ENCODE measurements around the gene CLIP2.
"Not testable (repeated sequence)": the region's sequence is repeated elsewhere in the genome, so short reads cannot be mapped to it uniquely, and the experiment has no call there.

CLIP2 gene

GRCh38 chr7:74338366-74339108, 49.3 kb downstream of the CLIP2 start:
- DNase-seq = no peak

- DNase-seq = not testable (repeated sequence)
Measured at GRCh38 chr7:74339648-74340047, 50.4 kb downstream of the CLIP2 start.

DNA sequence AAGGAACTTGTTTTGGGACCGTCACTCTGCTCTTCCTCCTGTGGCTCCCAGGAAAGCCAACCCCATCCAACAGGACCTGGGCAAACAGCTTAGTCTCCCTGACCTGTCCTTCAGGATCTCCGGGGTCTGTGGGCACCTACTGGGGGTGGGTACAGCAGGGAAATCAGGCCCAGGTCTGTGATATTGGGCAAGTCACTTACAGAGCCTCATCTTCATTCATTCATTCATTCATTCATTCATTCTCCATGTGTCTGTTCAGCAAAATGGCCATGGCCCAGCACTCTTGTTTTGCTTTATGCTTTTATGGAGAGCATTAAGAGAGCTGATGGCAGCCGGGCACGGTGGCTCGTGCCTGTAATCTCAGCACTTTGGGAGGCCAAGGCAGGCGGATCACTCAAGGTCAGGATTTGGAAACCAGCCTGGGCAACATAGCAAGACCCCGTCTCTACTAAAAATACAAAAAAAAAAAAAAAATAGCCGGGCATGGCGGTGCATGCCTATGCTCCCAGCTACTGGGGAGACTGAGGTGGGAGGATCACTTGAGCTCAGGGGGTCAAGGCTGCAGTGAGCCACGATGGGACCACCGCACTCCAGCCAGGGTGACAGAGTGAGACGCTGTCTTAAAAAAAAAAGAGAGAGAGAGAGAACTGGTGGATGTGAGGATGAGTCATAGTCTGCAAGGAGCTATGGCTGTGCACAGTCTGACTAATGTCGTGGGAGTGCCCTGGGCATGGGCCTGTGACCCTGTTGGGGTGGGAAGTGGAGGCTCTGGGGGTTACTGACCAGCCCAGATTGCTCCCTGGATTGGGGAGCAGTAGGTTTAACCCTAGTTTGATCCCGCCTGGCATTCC, 54.3 kb downstream of the CLIP2 start:
- DNase-seq = no peak

DNA sequence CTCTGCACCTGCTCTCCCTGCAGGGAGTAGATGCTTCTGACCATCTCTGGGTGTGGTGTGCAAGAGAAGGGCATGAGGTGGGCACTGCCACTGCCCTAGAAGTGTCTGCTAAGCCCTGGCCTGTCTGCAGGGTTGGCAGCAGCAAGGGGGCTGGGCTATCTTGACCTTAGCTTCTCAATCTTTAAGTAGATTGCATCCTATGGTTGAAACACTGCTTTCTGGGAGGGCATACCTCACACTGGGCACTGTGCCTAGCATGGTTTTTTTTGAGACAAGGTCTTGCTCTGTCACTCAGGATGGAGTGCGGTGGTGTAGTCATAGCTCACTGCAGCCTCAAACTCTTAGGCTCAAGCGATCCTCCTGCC, 54.9 kb downstream of the CLIP2 start:
- DNase-seq = no peak

- no peak for DNase-seq
Measured at GRCh38 chr7:74344786-74345185, 55.6 kb downstream of the CLIP2 start.

- no peak for DNase-seq
Measured at GRCh38 chr7:74345970-74346369, 56.8 kb downstream of the CLIP2 start.

GRCh38 chr7:74349621-74350020, 60.4 kb downstream of the CLIP2 start:
- no peak for DNase-seq

DNA sequence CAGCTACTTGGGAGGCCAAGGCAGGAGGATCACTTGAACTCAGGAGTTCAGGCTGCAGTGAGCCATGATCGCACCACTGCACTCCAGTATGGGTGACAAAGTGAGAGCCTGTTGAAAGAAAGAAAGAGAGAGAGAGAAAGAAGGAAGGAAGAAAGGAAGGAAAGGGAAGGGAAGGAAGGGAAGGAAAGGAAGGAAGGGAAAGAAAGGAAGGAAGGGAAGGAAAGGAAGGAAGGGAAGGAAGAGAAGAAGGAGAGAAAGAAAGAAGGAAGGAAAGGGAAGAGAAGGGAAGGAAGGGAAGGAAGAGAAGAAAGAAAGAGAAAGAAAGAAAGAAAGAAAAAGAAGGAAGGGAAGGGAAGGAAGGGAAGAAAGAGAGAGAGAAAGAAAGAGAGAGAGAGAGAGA, 61.5 kb downstream of the CLIP2 start:
- DNase-seq = no peak

- no peak for DNase-seq
Measured at GRCh38 chr7:74351836-74352235, 62.6 kb downstream of the CLIP2 start.

- not testable (repeated sequence) for DNase-seq
Measured at GRCh38 chr7:74352551-74353138, 63.4 kb downstream of the CLIP2 start.

GRCh38 chr7:74354009-74354408, 64.8 kb downstream of the CLIP2 start:
- DNase-seq = no peak

DNA sequence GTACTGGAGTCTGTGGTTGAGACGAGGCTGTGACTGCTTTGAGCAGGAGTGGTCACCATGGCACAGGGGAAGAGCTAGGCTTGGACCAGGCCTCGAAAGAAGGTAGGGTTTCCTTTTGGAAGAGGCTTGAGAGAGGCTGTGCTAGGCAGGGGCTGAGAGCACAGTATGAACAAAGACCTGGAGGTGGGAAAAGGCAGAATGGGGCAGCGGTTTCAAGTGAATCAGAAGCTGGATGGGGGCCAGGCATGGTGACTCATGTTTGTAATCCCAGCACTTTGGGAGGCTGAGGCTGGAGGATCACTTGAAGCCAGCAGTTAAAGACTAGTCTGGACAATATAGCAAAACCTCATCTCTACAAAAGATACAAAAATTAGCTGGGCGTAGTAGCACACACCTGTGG, 65.9 kb downstream of the CLIP2 start:
- DNase-seq = no peak

DNA sequence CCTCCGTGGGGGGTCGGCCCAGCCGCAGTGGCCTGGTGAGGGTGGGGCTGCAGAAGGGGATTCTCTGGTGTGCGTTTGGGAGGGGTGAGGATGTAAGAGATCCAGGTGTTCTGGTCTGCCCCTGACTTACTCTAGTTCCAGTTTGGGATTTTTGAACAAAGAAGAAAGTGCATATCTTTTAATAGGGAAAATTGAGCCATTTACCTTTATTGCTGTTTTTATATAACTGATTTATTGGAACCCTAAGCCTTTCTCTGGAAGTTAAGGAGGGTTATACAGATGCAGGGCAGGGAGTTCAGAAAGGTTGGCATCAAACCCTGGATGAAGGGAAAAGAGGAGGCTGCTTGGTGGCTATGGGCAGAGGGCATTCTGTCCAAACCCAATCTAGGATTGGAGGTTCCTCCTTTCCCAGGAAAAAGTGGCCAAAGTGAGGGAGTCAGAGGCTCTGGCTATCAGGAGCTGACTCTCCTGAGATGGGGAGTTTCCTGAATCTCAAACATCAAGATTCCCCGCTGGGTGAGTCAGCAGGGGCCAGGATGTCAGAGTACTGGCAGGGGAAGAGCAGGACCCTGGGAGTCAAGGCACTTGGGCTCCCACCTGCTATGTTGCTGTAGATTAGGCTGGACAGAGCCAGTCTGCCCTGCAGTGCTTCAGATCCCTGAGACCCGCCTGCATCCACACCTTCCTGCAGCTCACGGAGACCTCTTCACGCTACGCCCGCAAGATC, 67.5 kb downstream of the CLIP2 start:
- DNase-seq = no peak

GRCh38 chr7:74360008-74360407, 70.8 kb downstream of the CLIP2 start:
- no peak for DNase-seq

- no peak for DNase-seq
Measured at GRCh38 chr7:74362266-74362665, 73.1 kb downstream of the CLIP2 start.

DNA sequence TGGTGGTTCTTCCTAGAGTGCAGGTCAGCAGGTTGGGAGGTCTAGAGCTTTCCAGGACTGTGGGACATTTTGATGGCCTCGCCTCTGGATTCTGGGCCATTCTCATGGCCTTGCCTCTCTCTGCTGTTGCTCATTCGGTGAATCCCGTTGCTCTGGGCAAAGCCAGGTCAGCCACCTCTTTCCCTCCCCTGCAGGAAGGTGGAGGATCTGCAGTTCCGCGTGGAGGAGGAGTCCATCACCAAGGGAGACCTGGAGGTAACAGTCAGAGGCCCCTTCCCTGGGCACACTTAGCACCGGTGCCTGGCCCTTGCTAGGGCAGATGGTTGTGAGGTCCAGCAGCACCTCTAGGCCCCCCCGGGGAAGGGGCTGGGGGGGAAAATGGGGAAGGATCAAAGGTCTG, 74.9 kb downstream of the CLIP2 start:
- no peak for DNase-seq

DNA sequence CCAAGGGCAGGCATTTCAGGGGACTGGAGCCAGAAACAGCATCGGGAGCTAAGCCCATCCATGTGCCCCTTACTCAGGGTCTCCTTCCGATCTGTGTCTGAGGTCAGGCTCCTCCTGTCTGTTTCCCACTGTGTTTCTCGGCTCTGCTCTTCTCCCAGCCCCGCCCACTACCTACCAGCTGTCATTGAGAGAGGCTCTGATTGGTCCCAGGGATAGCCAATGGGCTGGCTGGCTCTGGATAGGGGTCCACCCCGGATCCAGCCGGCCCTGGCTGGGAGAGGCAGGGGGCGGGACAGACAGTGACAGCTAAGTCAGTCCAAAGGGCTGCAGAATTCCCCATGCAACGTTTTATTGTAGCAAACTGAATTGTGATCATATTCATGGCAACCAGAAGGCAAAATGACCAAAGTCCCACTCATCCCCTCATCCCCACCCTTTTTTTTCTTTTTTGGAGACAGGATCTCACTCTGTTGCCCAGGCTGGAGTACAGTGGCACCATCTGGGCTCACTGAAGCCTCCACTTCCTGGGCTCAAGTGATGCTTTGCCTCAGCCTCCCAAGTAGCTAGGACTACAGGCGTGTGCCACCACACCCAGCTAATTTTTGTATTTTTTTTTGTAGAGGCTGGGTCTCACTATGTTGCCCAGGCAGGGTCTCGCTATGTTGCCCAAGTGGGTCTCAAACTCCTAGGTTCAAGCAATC, 76.3 kb downstream of the CLIP2 start:
- DNase-seq = no peak

DNA sequence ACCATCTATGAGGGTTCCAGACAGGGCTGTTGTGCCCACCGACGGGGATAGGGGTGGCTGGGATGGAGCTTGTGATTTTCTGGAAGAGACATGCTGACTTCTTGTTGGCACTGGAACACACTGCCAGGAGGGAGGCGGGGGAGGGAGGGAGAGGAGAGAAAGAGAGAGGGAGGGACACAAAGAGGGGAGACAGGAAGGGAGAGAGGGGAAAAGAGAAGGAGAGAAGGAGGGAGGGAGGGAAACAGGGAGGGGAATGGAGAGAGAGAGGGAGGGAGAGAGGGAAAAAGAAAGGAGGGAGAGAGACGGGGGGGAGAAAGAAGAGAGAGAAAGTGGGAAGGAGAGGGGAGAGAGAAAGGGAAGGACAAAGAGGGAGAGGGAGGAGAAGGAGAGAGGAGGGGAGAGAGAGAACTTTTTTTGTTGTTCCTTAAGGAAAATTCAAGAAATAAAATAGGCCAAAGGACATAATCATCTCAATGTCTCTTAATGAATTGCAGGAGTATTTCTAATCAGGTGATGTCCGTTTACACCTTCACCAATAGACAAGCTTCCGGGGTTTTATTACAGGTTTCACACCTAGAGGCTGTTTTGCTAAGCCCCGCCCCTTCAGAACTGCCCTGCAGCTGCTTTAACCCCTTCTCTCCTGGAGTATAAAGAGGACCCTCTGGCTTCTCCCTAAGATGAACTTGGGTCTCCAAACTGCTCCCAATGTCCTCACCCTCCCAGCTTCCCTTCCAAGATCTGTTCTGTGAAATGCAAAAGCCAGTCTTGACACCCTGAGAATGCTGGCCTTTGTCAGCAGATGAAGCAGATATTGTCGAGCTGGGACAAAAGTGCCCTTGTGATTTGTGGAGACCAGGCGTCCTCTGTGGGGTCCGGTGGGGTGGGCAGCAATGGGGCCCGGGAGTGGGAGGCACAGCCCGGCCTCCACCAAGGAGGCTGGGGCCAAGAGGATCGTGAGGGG, 82.5 kb downstream of the CLIP2 start:
- DNase-seq = peak; percentile 27

DNA sequence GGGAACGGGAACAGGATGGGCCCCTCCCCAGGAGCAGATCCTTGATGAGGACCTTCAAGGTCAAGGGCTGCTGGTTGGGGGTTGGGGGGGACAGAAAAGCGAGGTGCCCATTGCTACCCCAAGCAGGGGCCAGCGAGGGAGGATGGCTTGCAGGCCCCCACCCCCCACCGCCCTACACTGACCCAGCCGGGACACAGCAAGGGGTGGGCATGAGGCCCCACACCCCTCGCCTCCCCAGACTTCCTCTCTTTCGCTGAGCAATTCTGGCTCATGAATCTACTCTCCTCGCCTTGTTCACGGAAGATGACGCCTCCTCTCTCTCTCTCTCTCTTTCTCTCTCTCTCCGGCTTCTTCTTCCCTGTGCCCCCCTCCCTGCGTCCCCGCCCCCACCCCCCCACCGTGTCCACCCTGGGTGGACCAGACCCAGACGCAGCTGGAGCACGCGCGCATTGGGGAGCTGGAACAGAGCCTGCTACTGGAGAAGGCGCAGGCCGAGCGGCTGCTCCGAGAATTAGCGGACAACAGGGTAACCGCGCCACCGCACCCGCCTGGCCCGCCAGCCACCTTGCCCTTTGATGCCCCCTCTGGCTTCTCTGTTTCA, 83.4 kb downstream of the CLIP2 start:
- DNase-seq = no peak

GRCh38 chr7:74373536-74373935, 84.3 kb downstream of the CLIP2 start:
- no peak for DNase-seq

GRCh38 chr7:74375726-74376220, 86.6 kb downstream of the CLIP2 start:
- no peak for DNase-seq
